HG02588 (cell line): ENCODE measurements around the gene PLPP2.

Experiments used
- ATAC-seq: cut with Tn5 transposase; IDR thresholded peaks from one replicate; pipeline ENCODE4 v1.9.1; 2021; ENCODE audit warnings: mild to moderate bottlenecking, moderate library complexity; ENCODE audit not compliant: unreplicated experiment

PLPP2 gene

GRCh38 chr19:317710-318508, 26.7 kb upstream of the PLPP2 start:
- ATAC-seq: no peak

- no peak for ATAC-seq
Observed at GRCh38 chr19:315811-316210, 24.6 kb upstream of the PLPP2 start.

- no peak for ATAC-seq
Observed at GRCh38 chr19:313988-314815, 23.0 kb upstream of the PLPP2 start.

GRCh38 chr19:313169-313987, 22.2 kb upstream of the PLPP2 start:
- no peak for ATAC-seq

GRCh38 chr19:311813-312261, 20.6 kb upstream of the PLPP2 start:
- no peak for ATAC-seq

- no peak for ATAC-seq
Observed at GRCh38 chr19:310781-311496, 19.7 kb upstream of the PLPP2 start.

- ATAC-seq: no peak
Observed at GRCh38 chr19:310141-310651, 19.0 kb upstream of the PLPP2 start.

- ATAC-seq: no peak
Observed at GRCh38 chr19:309206-309565, 18.0 kb upstream of the PLPP2 start.

GRCh38 chr19:308471-309205, 17.4 kb upstream of the PLPP2 start:
- no peak for ATAC-seq

- ATAC-seq: no peak
Observed at GRCh38 chr19:307793-308420, 16.7 kb upstream of the PLPP2 start.

- no peak for ATAC-seq
Observed at GRCh38 chr19:307111-307531, 15.9 kb upstream of the PLPP2 start.

- ATAC-seq: no peak
Observed at GRCh38 chr19:306151-306900, 15.1 kb upstream of the PLPP2 start.

- no peak for ATAC-seq
Observed at GRCh38 chr19:305240-306150, 14.3 kb upstream of the PLPP2 start.

GRCh38 chr19:296476-297225, 5.4 kb upstream of the PLPP2 start:
- no peak for ATAC-seq

- no peak for ATAC-seq
Observed at GRCh38 chr19:295687-296370, 4.6 kb upstream of the PLPP2 start.
